GM12872 (cell line): ENCODE results near the gene RALGAPA2.

Source experiments
- CTCF ChIP-seq: IDR thresholded peaks from 3 replicates; pipeline ENCODE4 v1.5.1; 2011; ENCODE audit warnings: low read depth, mild to moderate bottlenecking, low read length, moderate library complexity; ENCODE audit not compliant: insufficient read depth

RALGAPA2 gene

GRCh38 chr20:20404633-20405032 is 307.8 kb downstream of the RALGAPA2 start:
- no peak for TF ChIP-seq CTCF

GRCh38 chr20:20401991-20402390 is 310.5 kb downstream of the RALGAPA2 start:
- TF ChIP-seq CTCF = no peak

- TF ChIP-seq CTCF = no peak
These were observed 312.6 kb downstream of the RALGAPA2 start for GRCh38 chr20:20399531-20400500.

- no peak for TF ChIP-seq CTCF
These were observed 314.3 kb downstream of the RALGAPA2 start for GRCh38 chr20:20398123-20398522.

GRCh38 chr20:20396794-20397193 is 315.6 kb downstream of the RALGAPA2 start:
- TF ChIP-seq CTCF = no peak

- no peak for TF ChIP-seq CTCF
These were observed 316.4 kb downstream of the RALGAPA2 start for GRCh38 chr20:20395903-20396568.

GRCh38 chr20:20395087-20395486 is 317.4 kb downstream of the RALGAPA2 start:
- TF ChIP-seq CTCF = no peak
